AG10803 (cell line): ENCODE results near the gene AGPAT3.

Experiments
- DNase-seq: peaks from one replicate; pipeline ENCODE4 v3.0.0; 2010; ENCODE audit warnings: low read depth
- H3K4me3 ChIP-seq: 2 replicates; pipeline ENCODE4 v1.5.1; 2011; ENCODE audit warnings: mild to moderate bottlenecking, low read length, control low read depth
- TF ChIP-seq, protein P1 (sequence below): conservative IDR thresholded peaks from 2 replicates; pipeline ENCODE4 v1.5.1; 2011; ENCODE audit warnings: mild to moderate bottlenecking, low read length, control low read depth, inconsistent platforms

AGPAT3 gene

DNA sequence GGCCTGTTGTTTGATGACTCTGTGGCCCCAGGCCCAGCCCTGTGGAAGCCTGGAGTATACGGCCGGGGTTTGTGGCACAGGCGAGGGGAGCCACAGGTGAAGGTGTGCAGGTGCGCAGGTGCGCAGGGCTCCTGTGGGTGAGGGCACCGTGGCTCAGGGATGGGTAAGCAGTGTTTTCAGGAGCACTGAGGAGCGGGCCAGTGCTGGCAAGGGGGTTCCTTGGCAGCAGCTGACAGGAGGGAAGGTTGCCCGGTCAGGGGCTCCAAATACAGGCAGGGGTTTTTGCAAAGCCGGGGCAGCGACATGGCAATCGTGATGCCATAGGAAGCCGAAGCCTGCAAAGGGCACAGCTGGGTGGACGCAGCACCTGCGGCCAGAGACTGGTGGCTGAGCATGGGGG, 20.7 kb downstream of the AGPAT3 start:
- DNase-seq, result no peak
- TF ChIP-seq, protein P1, sequence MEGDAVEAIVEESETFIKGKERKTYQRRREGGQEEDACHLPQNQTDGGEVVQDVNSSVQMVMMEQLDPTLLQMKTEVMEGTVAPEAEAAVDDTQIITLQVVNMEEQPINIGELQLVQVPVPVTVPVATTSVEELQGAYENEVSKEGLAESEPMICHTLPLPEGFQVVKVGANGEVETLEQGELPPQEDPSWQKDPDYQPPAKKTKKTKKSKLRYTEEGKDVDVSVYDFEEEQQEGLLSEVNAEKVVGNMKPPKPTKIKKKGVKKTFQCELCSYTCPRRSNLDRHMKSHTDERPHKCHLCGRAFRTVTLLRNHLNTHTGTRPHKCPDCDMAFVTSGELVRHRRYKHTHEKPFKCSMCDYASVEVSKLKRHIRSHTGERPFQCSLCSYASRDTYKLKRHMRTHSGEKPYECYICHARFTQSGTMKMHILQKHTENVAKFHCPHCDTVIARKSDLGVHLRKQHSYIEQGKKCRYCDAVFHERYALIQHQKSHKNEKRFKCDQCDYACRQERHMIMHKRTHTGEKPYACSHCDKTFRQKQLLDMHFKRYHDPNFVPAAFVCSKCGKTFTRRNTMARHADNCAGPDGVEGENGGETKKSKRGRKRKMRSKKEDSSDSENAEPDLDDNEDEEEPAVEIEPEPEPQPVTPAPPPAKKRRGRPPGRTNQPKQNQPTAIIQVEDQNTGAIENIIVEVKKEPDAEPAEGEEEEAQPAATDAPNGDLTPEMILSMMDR, result no peak
- H3K4me3 ChIP-seq, result no peak overlapping the region

- no peak for DNase-seq
- TF ChIP-seq, protein P1, result no peak
Observed at GRCh38 chr21:43886565-43886964, 21.5 kb downstream of the AGPAT3 start.

DNA sequence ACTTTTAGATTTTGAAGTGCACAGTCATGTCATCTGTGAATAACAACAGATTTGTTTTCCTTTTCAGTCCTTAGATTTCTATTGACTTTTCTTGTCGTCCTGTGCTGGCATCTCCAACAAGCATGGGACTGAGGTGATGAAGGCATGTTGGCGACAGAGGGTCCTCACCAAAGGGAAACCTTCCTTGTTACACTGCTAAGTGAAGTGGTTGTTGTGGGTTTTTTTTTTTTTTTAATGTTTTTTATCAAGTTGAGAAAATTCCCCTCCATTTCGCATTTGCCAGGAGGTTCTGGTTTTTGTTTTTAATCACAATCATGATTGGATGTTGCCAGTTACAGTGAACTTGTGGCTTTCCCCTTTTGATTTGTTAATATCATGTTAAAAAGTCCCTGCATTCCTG, 24.0 kb downstream of the AGPAT3 start:
- no peak for DNase-seq
- no peak overlapping the region for H3K4me3 ChIP-seq
- TF ChIP-seq, protein P1, result no peak

More at GRCh38 chr21:43886565-43886964, 21.5 kb downstream of the AGPAT3 start:
- H3K4me3 ChIP-seq, result no peak overlapping the region

GRCh38 chr21:43890042-43890441, 25.0 kb downstream of the AGPAT3 start:
- H3K4me3 ChIP-seq, result no peak overlapping the region
- DNase-seq, result no peak
- TF ChIP-seq, protein P1, result no peak

- no peak overlapping the region for H3K4me3 ChIP-seq
- DNase-seq, result no peak
- TF ChIP-seq, protein P1, result no peak
Observed at GRCh38 chr21:43892334-43892733, 27.3 kb downstream of the AGPAT3 start.

GRCh38 chr21:43892984-43893535, 28.0 kb downstream of the AGPAT3 start:
- H3K4me3 ChIP-seq, result no peak overlapping the region
- no peak for DNase-seq
- TF ChIP-seq, protein P1, result no peak

DNA sequence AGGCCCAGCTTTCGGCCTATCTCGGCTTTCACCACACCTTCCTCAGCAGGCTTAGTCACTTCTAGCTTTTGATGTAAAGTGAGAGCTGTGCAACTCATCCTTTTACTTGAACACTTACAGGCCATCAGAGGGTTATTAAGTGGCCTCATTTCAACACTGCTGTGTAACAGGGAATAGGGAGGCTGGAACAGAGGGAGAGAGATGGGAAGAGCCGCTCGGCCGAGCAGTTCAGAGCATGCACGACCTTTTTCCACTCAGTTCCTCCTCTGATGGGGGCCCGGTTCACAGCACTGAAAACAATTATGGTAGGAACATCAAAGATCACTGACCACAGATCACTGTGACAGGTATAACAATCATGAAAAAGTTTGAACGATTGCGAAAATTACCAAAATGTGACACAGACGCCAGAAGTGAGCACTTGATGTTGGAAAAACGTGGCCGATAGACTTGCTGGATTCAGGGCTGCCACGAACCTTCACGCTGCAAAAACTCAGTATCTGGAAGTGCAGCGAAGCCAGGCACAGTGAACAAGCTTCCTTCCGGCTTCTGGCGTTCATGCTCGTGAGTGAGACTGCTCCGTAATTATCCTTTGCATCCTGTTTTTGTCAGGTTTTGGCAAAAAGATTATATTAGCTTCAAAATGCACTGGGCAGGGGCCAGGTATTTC, 28.6 kb downstream of the AGPAT3 start:
- no peak for DNase-seq
- TF ChIP-seq, protein P1, result no peak
- no peak overlapping the region for H3K4me3 ChIP-seq
